HG03354 (cell line): ENCODE measurements around the gene MEX3C.

Experiments
- ATAC-seq: cut with Tn5 transposase; IDR thresholded peaks from one replicate; pipeline ENCODE4 v1.9.1; 2021; ENCODE audit warnings: mild to moderate bottlenecking; ENCODE audit not compliant: unreplicated experiment, poor library complexity, severe bottlenecking

MEX3C gene

GRCh38 chr18:51127664-51128063 is 69.8 kb downstream of the MEX3C start:
- no peak for ATAC-seq

DNA sequence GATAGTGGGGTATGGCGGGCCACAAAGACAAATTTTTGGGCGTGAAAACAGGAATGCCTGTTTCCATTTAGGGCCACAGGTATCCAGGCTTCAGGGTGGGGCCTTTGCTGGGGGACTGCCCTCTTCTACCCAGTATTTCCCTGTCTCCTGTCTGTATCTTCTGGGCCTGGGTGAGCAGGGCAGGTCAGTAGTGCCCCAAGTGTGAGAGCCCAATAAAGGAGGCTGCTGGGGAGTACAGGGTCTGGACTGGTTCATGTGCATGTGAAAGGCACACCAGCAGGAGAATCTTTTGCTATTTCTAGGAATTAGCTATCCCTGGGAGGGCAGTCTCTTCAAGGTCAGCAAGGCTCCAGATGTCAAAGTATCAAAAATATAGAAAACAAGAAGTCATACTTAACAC is 71.5 kb downstream of the MEX3C start:
- no peak for ATAC-seq
